A549 (cell line): ENCODE measurements around the gene FBXO2. TPM values are rescaled to one million over a fixed set of nuclear protein-coding genes. Genes with fewer than 3 reads are reported as not detected.

Experiments used
- ATAC-seq, 2 experiments: fragments of 200-7000 bp in 1 of 2; fragments of >200 bp in 1 of 2; cut with Nextera tagmentation in 1 of 2; cut with Tn5 transposase in 1 of 2; 3 replicates each; pipeline versions ENCODE4 v1.8.0 to v1.9.1; 2018 to 2020; ENCODE audit warnings: mild to moderate bottlenecking in 1 of 2, moderate library complexity in 1 of 2
- CTCF ChIA-PET: fragments of 300-600 bp; sonication (Branson Sonifier 250); formaldehyde crosslinking; extraction: SDS; loops from one replicate; lab custom pipeline; 2021; ENCODE audit warnings: antibody characterized with exemption, inconsistent platforms; lab: Yijun Ruan, JAX
- POLR2A ChIA-PET: fragments of 350-600 bp; formaldehyde crosslinking; extraction: SDS; loops from one replicate; lab custom pipeline; 2021; ENCODE audit warnings: antibody characterized with exemption, inconsistent platforms; lab: Yijun Ruan, JAX
- DNase-seq, 2 experiments: peaks; one replicate each; pipeline versions ENCODE4 v3.0.0 to v3.0.0-alpha.2; 2011 to 2016; ENCODE audit warnings: low read depth in 1 of 2, low spot score in 1 of 2
- FAIRE-seq: peaks from 2 replicates; lab custom pipeline; 2011; peaks lifted over from hg19 to GRCh38; lab: Jason Lieb, UNC
- H3K27ac ChIP-seq, 2 experiments: fragments of >200 bp; sonication (Bioruptor Twin); formaldehyde crosslinking; 3 replicates each; pipeline ENCODE4 v1.5.1; 2016 to 2017
- H3K4me1 ChIP-seq: fragments of >200 bp; sonication (Bioruptor Twin); formaldehyde crosslinking; 3 replicates; pipeline ENCODE4 v1.6.1; 2016
- H3K4me2 ChIP-seq: fragments of >200 bp; sonication (Bioruptor Twin); formaldehyde crosslinking; 3 replicates; pipeline ENCODE4 v1.6.1; 2016
- H3K4me3 ChIP-seq: fragments of >200 bp; sonication (Bioruptor Twin); formaldehyde crosslinking; 3 replicates; pipeline ENCODE4 v1.5.1; 2016
- H3K9me3 ChIP-seq: fragments of >200 bp; sonication (Bioruptor Twin); formaldehyde crosslinking; 3 replicates; pipeline ENCODE4 v1.6.1; 2016
- CBX8 ChIP-seq: fragments of 200-600 bp; sonication (generic); IDR thresholded peaks from 2 replicates; pipeline ENCODE4 v1.6.1; 2016
- EHMT2 ChIP-seq: fragments of 200-600 bp; sonication (generic); IDR thresholded peaks from 2 replicates; pipeline ENCODE4 v1.6.1; 2016; ENCODE audit warnings: antibody characterized with exemption, low read depth, mild to moderate bottlenecking, moderate library complexity
- ESRRA ChIP-seq: fragments of 150-350 bp; IDR thresholded peaks from 2 replicates; pipeline ENCODE4 v1.6.1; 2014; ENCODE audit warnings: mild to moderate bottlenecking, low read length, borderline replicate concordance
- FOSL2 ChIP-seq, 2 experiments: fragments of 450-650 bp in 1 of 2; fragments of >200 bp in 1 of 2; sonication (Bioruptor Twin) in 1 of 2; formaldehyde crosslinking; IDR thresholded peaks; 2 replicates each; pipeline versions ENCODE4 v1.5.0 to v1.6.1; 2016 to 2020; ENCODE audit warnings: mild to moderate bottlenecking in 1 of 2, moderate library complexity in 1 of 2
- GATA3 ChIP-seq: IDR thresholded peaks from 2 replicates; pipeline ENCODE4 v1.6.1; 2012; ENCODE audit warnings: borderline replicate concordance
- HEYL ChIP-seq: fragments of 250-450 bp; sonication (Bioruptor Pico); IDR thresholded peaks from 2 replicates; pipeline ENCODE4 v1.8.0; 2021; ENCODE audit warnings: mild to moderate bottlenecking, moderate library complexity
- JUNB ChIP-seq: fragments of >200 bp; sonication (Bioruptor Twin); formaldehyde crosslinking; IDR thresholded peaks from 2 replicates; pipeline ENCODE4 v1.6.1; 2016
- KDM5A ChIP-seq: fragments of 200-600 bp; sonication (generic); IDR thresholded peaks from 2 replicates; pipeline ENCODE4 v1.6.1; 2016; ENCODE audit warnings: antibody characterized with exemption, mild to moderate bottlenecking
- MYC ChIP-seq: IDR thresholded peaks from 2 replicates; pipeline ENCODE4 v1.6.1; 2012; ENCODE audit warnings: mild to moderate bottlenecking, inconsistent platforms, low read length, improper control_type of control experiment, borderline replicate concordance
- NR3C1 ChIP-seq: fragments of >200 bp; sonication (Bioruptor Twin); formaldehyde crosslinking; IDR thresholded peaks from 3 replicates; pipeline ENCODE4 v1.6.1; 2017
- POLR2A ChIP-seq: IDR thresholded peaks from 2 replicates; pipeline ENCODE4 v1.6.1; 2012; ENCODE audit warnings: mild to moderate bottlenecking, low read length
- RAD21 ChIP-seq, 2 experiments: fragments of >200 bp in 1 of 2; sonication (Bioruptor Twin) in 1 of 2; formaldehyde crosslinking in 1 of 2; IDR thresholded peaks in 1 of 2; conservative IDR thresholded peaks in 1 of 2; 2 replicates in 1 of 2; 3 replicates in 1 of 2; pipeline ENCODE4 v1.6.1; 2012 to 2018; ENCODE audit warnings: inconsistent platforms in 1 of 2
- RARB ChIP-seq: fragments of 250-450 bp; sonication (Bioruptor Pico); IDR thresholded peaks from 2 replicates; pipeline ENCODE4 v1.8.0; 2021; ENCODE audit warnings: mild to moderate bottlenecking, moderate library complexity
- RCOR1 ChIP-seq: fragments of 150-350 bp; IDR thresholded peaks from 2 replicates; pipeline ENCODE4 v1.6.1; 2014; ENCODE audit warnings: antibody characterized with exemption, low read length, low read depth
- RFX5 ChIP-seq: fragments of 450-650 bp; IDR thresholded peaks from 2 replicates; pipeline ENCODE4 v1.7.1; 2014; ENCODE audit warnings: antibody characterized with exemption, mild to moderate bottlenecking, moderate library complexity
- TFCP2L1 ChIP-seq: fragments of 250-450 bp; sonication (Bioruptor Pico); IDR thresholded peaks from 2 replicates; pipeline ENCODE4 v1.5.0; 2021; ENCODE audit warnings: mild to moderate bottlenecking
- WGBS: methylation state at CpG from one replicate; pipeline ENCODE4 v1.1.6; 2017; ENCODE audit errors: missing lambda C conversion rate; 5-methylcytosine and 5-hydroxymethylcytosine counted together
- polyA plus RNA-seq, 4 experiments: library from polyadenylated mRNA; depleted of rRNA in 3 of 4; stranded (reverse); fragments of >200 nt; fragmentation: RNase III in 1 of 4; extraction: RNeasy Plus Mini Kit Qiagen cat#74134 plus additional on column Dnase treatment in 1 of 4; gene quantifications; 2 replicates in 3 of 4; 3 replicates in 1 of 4; pipeline ENCODE4 v1.2.3, GENCODE V29; 2011 to 2017
- TF ChIP-seq, protein P1 (sequence below): fragments of >200 bp; sonication (Bioruptor Twin); formaldehyde crosslinking; IDR thresholded peaks from 2 replicates; pipeline ENCODE4 v1.6.1; 2016
- TF ChIP-seq, protein P2 (sequence below): fragments of 450-650 bp; IDR thresholded peaks from 2 replicates; pipeline ENCODE4 v1.6.1; 2014; ENCODE audit warnings: antibody characterized with exemption
- TF ChIP-seq, protein P3 (sequence below): IDR thresholded peaks from 2 replicates; pipeline ENCODE4 v1.6.1; 2012
- TF ChIP-seq, protein P4 (sequence below): fragments of >200 bp; sonication (Bioruptor Twin); formaldehyde crosslinking; IDR thresholded peaks from 3 replicates; pipeline ENCODE4 v1.6.1; 2016
- TF ChIP-seq, protein P5 (sequence below): fragments of 250-450 bp; sonication (Bioruptor Pico); IDR thresholded peaks from 2 replicates; pipeline ENCODE4 v1.5.0; 2020; ENCODE audit warnings: low read depth, mild to moderate bottlenecking, moderate library complexity

Gene FBXO2
- polyA plus RNA-seq, 2 of the 4 experiments (the other 2 are of a cell fraction) = 8.5 to 31.2 TPM

DNA sequence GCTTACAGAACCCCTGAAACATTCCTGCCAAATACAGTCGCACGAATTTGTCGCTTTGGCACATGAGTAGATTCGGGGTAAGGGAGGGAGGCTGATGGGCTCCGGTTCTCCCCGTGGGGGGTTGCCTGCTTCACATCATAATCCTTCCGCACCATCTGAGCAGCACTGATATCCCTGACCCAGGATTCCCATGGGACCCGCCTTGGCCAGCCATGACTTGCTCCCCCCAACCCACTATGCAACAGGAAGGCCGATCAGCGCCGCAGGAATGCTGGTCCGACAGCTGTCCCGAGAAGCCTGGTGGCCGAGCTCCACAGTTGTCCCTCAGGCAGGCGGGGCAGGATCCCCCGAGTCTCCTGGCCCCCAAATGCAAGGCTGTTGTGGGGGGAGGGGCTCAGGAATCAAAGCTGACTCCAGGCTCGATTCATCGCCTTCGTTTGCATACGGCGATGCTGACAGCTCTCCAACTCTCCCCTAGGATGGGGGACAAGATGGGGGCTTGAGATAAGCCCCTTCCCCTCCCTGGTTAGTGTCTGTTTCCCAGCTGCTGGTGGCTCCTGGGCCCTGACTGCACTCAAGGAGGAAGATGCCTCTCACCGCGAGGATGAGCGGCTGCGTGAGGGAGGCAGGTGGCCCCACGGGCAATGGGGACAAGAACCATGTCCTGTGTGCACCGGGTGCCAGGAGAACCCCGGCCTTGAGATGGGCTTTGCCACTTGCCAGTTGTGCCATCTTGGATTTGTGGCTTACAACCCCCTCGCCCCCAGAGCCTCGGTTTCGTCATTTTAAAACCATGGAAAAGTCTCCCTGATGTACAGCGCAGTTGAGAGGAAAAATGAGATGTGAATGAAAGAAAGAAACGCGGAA lies 46.6 kb upstream of the FBXO2 start:
- no peaks in the 10 kb centered on the region for H3K9me3 ChIP-seq
- ChIA-PET CTCF (interaction anchor here (0.6 to 1.5 kb wide), 4 partner anchors 14 to 1650 kb away, joined by 3 to 4 read pairs (median 4); no protein-coding TSS in a partner anchor), POLR2A (no interaction called here)
- H3K4me2 ChIP-seq = no peak overlapping the region
- H3K4me3 ChIP-seq = no peak overlapping the region
- H3K27ac ChIP-seq = no peak overlapping the region
- WGBS = 72% methylated on average over 13 of the region's 34 CpGs
- TF ChIP-seq, protein P1, sequence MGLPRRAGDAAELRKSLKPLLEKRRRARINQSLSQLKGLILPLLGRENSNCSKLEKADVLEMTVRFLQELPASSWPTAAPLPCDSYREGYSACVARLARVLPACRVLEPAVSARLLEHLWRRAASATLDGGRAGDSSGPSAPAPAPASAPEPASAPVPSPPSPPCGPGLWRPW = no peak
- TF ChIP-seq HEYL (no peak), RARB (CRISPR knock-in tag) (no peak), RFX5 (no peak), RCOR1 (no peak), FOSL2 (IDR thresholded peaks at IDR 0.05) (no peak), FOSL2 (CRISPR knock-in tag; IDR thresholded peaks at IDR 0.05) (no peak), EHMT2 (no peak), GATA3 (no peak), ESRRA (no peak), CBX8 (no peak), RAD21 (conservative IDR thresholded peaks at IDR 0.05 in 1 of 2, IDR thresholded peaks at IDR 0.05 in 1 of 2) (no peak), JUNB (no peak)
- TF ChIP-seq, protein P2, sequence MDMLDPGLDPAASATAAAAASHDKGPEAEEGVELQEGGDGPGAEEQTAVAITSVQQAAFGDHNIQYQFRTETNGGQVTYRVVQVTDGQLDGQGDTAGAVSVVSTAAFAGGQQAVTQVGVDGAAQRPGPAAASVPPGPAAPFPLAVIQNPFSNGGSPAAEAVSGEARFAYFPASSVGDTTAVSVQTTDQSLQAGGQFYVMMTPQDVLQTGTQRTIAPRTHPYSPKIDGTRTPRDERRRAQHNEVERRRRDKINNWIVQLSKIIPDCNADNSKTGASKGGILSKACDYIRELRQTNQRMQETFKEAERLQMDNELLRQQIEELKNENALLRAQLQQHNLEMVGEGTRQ = no peak
- TF ChIP-seq, protein P3, sequence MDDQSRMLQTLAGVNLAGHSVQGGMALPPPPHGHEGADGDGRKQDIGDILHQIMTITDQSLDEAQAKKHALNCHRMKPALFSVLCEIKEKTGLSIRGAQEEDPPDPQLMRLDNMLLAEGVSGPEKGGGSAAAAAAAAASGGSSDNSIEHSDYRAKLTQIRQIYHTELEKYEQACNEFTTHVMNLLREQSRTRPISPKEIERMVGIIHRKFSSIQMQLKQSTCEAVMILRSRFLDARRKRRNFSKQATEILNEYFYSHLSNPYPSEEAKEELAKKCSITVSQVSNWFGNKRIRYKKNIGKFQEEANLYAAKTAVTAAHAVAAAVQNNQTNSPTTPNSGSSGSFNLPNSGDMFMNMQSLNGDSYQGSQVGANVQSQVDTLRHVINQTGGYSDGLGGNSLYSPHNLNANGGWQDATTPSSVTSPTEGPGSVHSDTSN = no peak
- DNase-seq (no peak), ATAC-seq (no peak), FAIRE-seq (no peak)
- no peaks in the 10 kb centered on the region for H3K4me1 ChIP-seq

DNA sequence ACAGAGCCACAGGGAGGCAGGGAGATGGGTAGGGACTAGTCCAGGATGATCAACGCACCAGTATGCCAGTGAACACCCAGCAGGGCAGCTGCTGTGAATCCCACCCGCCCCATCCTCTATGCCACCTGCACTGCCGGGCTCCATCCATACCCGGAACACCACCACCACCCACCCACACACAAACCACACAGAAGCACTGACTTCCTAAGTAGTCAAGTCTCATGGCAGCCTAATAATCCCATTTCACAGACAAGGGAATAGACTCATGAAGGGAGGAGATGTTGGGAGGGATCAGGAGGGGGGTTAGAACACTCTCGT lies 43.6 kb upstream of the FBXO2 start:
- DNase-seq (no peak), FAIRE-seq (no peak), ATAC-seq (no peak)
- TF ChIP-seq RARB (CRISPR knock-in tag) = no peak
- TF ChIP-seq MYC = no peak
- no peak for TF ChIP-seq GATA3
- no peak for TF ChIP-seq NR3C1
- TF ChIP-seq, protein P4, sequence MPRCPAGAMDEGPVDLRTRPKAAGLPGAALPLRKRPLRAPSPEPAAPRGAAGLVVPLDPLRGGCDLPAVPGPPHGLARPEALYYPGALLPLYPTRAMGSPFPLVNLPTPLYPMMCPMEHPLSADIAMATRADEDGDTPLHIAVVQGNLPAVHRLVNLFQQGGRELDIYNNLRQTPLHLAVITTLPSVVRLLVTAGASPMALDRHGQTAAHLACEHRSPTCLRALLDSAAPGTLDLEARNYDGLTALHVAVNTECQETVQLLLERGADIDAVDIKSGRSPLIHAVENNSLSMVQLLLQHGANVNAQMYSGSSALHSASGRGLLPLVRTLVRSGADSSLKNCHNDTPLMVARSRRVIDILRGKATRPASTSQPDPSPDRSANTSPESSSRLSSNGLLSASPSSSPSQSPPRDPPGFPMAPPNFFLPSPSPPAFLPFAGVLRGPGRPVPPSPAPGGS = no peak
- TF ChIP-seq POLR2A = no peak
- TF ChIP-seq, protein P5, sequence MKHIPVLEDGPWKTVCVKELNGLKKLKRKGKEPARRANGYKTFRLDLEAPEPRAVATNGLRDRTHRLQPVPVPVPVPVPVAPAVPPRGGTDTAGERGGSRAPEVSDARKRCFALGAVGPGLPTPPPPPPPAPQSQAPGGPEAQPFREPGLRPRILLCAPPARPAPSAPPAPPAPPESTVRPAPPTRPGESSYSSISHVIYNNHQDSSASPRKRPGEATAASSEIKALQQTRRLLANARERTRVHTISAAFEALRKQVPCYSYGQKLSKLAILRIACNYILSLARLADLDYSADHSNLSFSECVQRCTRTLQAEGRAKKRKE = no peak
- no peak for TF ChIP-seq TFCP2L1
- TF ChIP-seq, protein P3 = no peak
- no peak for TF ChIP-seq KDM5A
- ChIA-PET POLR2A (no interaction called here), CTCF (interaction anchor here (0.8 to 1.5 kb wide), 3 partner anchors 22 to 48 kb away, joined by 3 to 5 read pairs (median 5); partner anchors contain the start of gene FBXO6)
- Histone ChIP-seq H3K4me2 (no peak overlapping the region), H3K27ac (no peak overlapping the region), H3K9me3 (no peaks in the 10 kb centered on the region), H3K4me1 (no peaks in the 10 kb centered on the region), H3K4me3 (no peak overlapping the region)
- 44% methylated on average over 5 of the region's 5 CpGs for WGBS
